Heart left ventricle (tissue), 16 donors: ENCODE data around the gene SLC25A18. TPM values are rescaled to one million over a fixed set of nuclear protein-coding genes. Genes with fewer than 3 reads are reported as not detected.
"Not testable (repeated sequence)": the region's sequence is repeated elsewhere in the genome, so short reads cannot be mapped to it uniquely, and the experiment has no call there.

Experiments
- ATAC-seq, 4 donors: fragments of 200-7000 bp; cut with Tn5 transposase; one replicate each; pipeline ENCODE4 v1.9.1; 2020 to 2022; ENCODE audit warnings: moderate library complexity in 4 of 4, mild to moderate bottlenecking in 3 of 4, moderate number of reproducible peaks in 1 of 4
- DNase-seq, 5 donors: peaks; one replicate each; pipeline ENCODE4 v3.0.0-alpha.2; 2020
- H3K27ac ChIP-seq, 12 donors: fragments of 200-600 bp; sonication (generic) in 4 of 12; one replicate each; pipeline versions ENCODE4 v1.5.0 to v1.8.0; 2016 to 2022; ENCODE audit warnings: mild to moderate bottlenecking in 2 of 12
- H3K27me3 ChIP-seq, 9 donors: fragments of 200-600 bp; sonication (generic) in 2 of 9; one replicate each; pipeline versions ENCODE4 v1.5.1 to v1.8.0; 2016 to 2022; ENCODE audit warnings: mild to moderate bottlenecking in 3 of 9
- H3K36me3 ChIP-seq, 9 donors: fragments of 200-600 bp; sonication (generic) in 2 of 9; one replicate each; pipeline versions ENCODE4 v1.5.0 to v1.8.0; 2018 to 2022; ENCODE audit warnings: mild to moderate bottlenecking in 2 of 9
- H3K4me1 ChIP-seq, 12 donors: fragments of 200-600 bp; sonication (generic) in 4 of 12; one replicate each; pipeline versions ENCODE4 v1.5.0 to v1.8.0; 2016 to 2022; ENCODE audit warnings: mild to moderate bottlenecking in 3 of 12
- H3K4me3 ChIP-seq, 12 donors: fragments of 200-600 bp; sonication (generic) in 4 of 12; one replicate each; pipeline versions ENCODE4 v1.5.0 to v1.8.0; 2017 to 2022; ENCODE audit warnings: mild to moderate bottlenecking in 9 of 12, moderate library complexity in 4 of 12
- H3K9me3 ChIP-seq, 12 donors: fragments of 200-600 bp; sonication (generic) in 4 of 12; one replicate each; pipeline versions ENCODE4 v1.5.0 to v1.8.0; 2016 to 2022; ENCODE audit warnings: mild to moderate bottlenecking in 1 of 12
- CTCF ChIP-seq, 12 donors: fragments of 200-600 bp; sonication (generic) in 4 of 12; IDR thresholded peaks; one replicate each; pipeline versions ENCODE4 v1.5.0 to v1.8.0; 2018 to 2022; ENCODE audit warnings: antibody characterized with exemption in 12 of 12, mild to moderate bottlenecking in 5 of 12
- POLR2A ChIP-seq, 2 donors: fragments of 450-650 bp; IDR thresholded peaks; one replicate each; pipeline ENCODE4 v1.6.1; 2017; ENCODE audit warnings: antibody characterized with exemption in 2 of 2, mild to moderate bottlenecking in 2 of 2, moderate library complexity in 2 of 2
- WGBS, 4 donors: extraction: QIAGEN DNeasy Blood & Tissue Kit in 2 of 4; methylation state at CpG; one replicate each; pipeline versions ENCODE4 v1.1.5 to v1.1.7; 2013 to 2018; 5-methylcytosine and 5-hydroxymethylcytosine counted together
- intact Hi-C, 10 donors: fragments of 100-400 bp; cut with DNase I; formaldehyde crosslinking; loops; one replicate each; pipeline versions ENCODE4 v1.11.1 to v1.14.2; 2022
- polyA plus RNA-seq, 2 donors: library from polyadenylated mRNA; stranded (reverse); fragments of 200-250 nt; gene quantifications; one replicate each; pipeline ENCODE4 v1.2.3, GENCODE V29; 2013
- total RNA-seq, 9 donors: library from RNA; depleted of rRNA in 2 of 9; stranded (reverse); fragments of >200 nt in 2 of 9; fragmentation: NEBNext Ultra II Directional in 3 of 9; extraction: Animal tissue kit (Norgen Biotek cat#: 25700) in 3 of 9; gene quantifications; one replicate each; pipeline versions ENCODE4 v1.1.0 to v1.2.4, GENCODE V29; 2016 to 2023
- donor health status: ischemic (EF 13 %, LVEDD 7.1; RV severe dilation, severe dysfunction).
- donor health status: healthy with polysubstance abuse.
- donor health status: DM: no; HTN: yes; CAD: no.
- donor health status: DM: no; HTN: no; CAD: no.
- donor health status: ischemic (EF 25% LVEDD 6.9; RV normal size, moderate dysfunction).
- donor health status: ischemic (EF 25% LVEDD 5.7; RV mildly dilated, moderate dysfunction).
- donor health status: healthy.
- donor health status: DM: yes; HTN: yes; CAD: no.
- donor health status: ischemic (EF 35%, LVEDD 5.7; RV mildly dilated, moderate dysfunction).
- donor health status: nonischemic (EF 11% LVEDD 7.7; RV severe dilation, severe dysfunction).
- donor health status: DM: yes; HTN: yes; CAD: no.
- donor health status: PGD.
- donor health status: ischemic (EF 29% LVEDD 5.4; RV normal size, mild dysfunction).
- donor health status: nonischemic (EF 23%, LVEDD 6.1; RV moderate dilation, normal function).

SLC25A18 gene
- total and polyA plus RNA-seq, 11 donors = 0.27 to 10.2 (median 1.9) TPM

GRCh38 chr22:17518406-17518805 lies 44.9 kb upstream of the SLC25A18 start:
- no peak overlapping the region for H3K27ac ChIP-seq
- no peak overlapping the region for H3K4me3 ChIP-seq
- 42 to 69% (median 44%) methylated on average over 3 of the region's 3 CpGs for WGBS, 4 donors
- H3K36me3 ChIP-seq = no peaks in the 10 kb centered on the region
- DNase-seq = no peak
- H3K27me3 ChIP-seq = no peaks in the 10 kb centered on the region
- intact Hi-C loops = no loop called here
- ATAC-seq = no peak
- peaks cover 0 to 10% (median 0%) of the 10 kb centered on the region in 12 donors for H3K4me1 ChIP-seq
- TF ChIP-seq POLR2A (IDR thresholded peaks at IDR 0.05) (no peak), CTCF (IDR thresholded peaks at IDR 0.05) (no peak)
- no peaks in the 10 kb centered on the region for H3K9me3 ChIP-seq

- DNase-seq, H3K4me1 ChIP-seq, intact Hi-C loops, H3K9me3 ChIP-seq, H3K4me3 ChIP-seq, H3K27me3 ChIP-seq: not testable (repeated sequence)
- 58 to 70% (median 64%) methylated on average over 1 of the region's 1 CpG for WGBS, 4 donors
- Histone ChIP-seq H3K27ac (peak overlapping the region in 2 of 12 donors; percentile 15 to 20), H3K36me3 (peaks cover 0 to 22% (median 0%) of the 10 kb centered on the region in 9 donors)
- ATAC-seq = peak in 3 of 4 donors; percentile 37 to 85 (median 81)
Measured at GRCh38 chr22:17521971-17522370, 41.3 kb upstream of the SLC25A18 start.

GRCh38 chr22:17523925-17524324 lies 39.4 kb upstream of the SLC25A18 start:
- peak in 1 of 4 donors; percentile 11 for ATAC-seq
- 66 to 75% (median 68%) methylated on average over 10 of the region's 10 CpGs for WGBS, 4 donors

GRCh38 chr22:17536269-17536668 lies 27.0 kb upstream of the SLC25A18 start:
- Histone ChIP-seq H3K4me3 (no peak overlapping the region), H3K9me3 (no peaks in the 10 kb centered on the region), H3K36me3 (peaks cover 0 to 31% (median 14%) of the 10 kb centered on the region in 9 donors), H3K27ac (no peak overlapping the region), H3K4me1 (no peaks in the 10 kb centered on the region), H3K27me3 (no peaks in the 10 kb centered on the region)
- peak in 1 of 4 donors; percentile 18 for ATAC-seq
- intact Hi-C loops = no loop called here
- DNase-seq = peak in 1 of 5 donors; percentile 39
- 80 to 92% (median 86%) methylated on average over 5 of the region's 5 CpGs for WGBS, 4 donors
- TF ChIP-seq CTCF (IDR thresholded peaks at IDR 0.05) (no peak), POLR2A (IDR thresholded peaks at IDR 0.05) (no peak)

More at GRCh38 chr22:17523925-17524324, 39.4 kb upstream of the SLC25A18 start:
- Histone ChIP-seq H3K4me1 (no peaks in the 10 kb centered on the region), H3K27me3 (no peaks in the 10 kb centered on the region), H3K27ac (no peak overlapping the region), H3K36me3 (peaks cover 0 to 25% (median 1%) of the 10 kb centered on the region in 9 donors), H3K9me3 (no peaks in the 10 kb centered on the region), H3K4me3 (no peak overlapping the region)
- DNase-seq = no peak
- TF ChIP-seq POLR2A (IDR thresholded peaks at IDR 0.05) = no peak
- no peak for TF ChIP-seq CTCF (IDR thresholded peaks at IDR 0.05)
- intact Hi-C loops = no loop called here

- Histone ChIP-seq H3K4me3 (no peak overlapping the region), H3K27ac (no peak overlapping the region), H3K4me1 (no peaks in the 10 kb centered on the region), H3K36me3 (peaks cover 0 to 38% (median 19%) of the 10 kb centered on the region in 9 donors), H3K27me3 (no peaks in the 10 kb centered on the region), H3K9me3 (no peaks in the 10 kb centered on the region)
- TF ChIP-seq POLR2A (IDR thresholded peaks at IDR 0.05) (no peak), CTCF (IDR thresholded peaks at IDR 0.05) (no peak)
- intact Hi-C loops = no loop called here
- DNase-seq (no peak), ATAC-seq (no peak)
- 91 to 100% (median 95%) methylated on average over 2 of the region's 2 CpGs for WGBS, 4 donors
Measured at GRCh38 chr22:17537155-17537554, 26.1 kb upstream of the SLC25A18 start.
